AG08395 (cell line): Measurements from ENCODE around the gene STK32C.

Experiments
- DNase-seq: peaks from one replicate; pipeline ENCODE4 v3.0.0; 2012; ENCODE audit warnings: mixed read lengths, low spot score

Gene STK32C

GRCh38 chr10:132247943-132248342, 59.8 kb downstream of the STK32C start:
- DNase-seq = peak; percentile 22

- no peak for DNase-seq
Measured at GRCh38 chr10:132246296-132246695, 61.5 kb downstream of the STK32C start.

DNA sequence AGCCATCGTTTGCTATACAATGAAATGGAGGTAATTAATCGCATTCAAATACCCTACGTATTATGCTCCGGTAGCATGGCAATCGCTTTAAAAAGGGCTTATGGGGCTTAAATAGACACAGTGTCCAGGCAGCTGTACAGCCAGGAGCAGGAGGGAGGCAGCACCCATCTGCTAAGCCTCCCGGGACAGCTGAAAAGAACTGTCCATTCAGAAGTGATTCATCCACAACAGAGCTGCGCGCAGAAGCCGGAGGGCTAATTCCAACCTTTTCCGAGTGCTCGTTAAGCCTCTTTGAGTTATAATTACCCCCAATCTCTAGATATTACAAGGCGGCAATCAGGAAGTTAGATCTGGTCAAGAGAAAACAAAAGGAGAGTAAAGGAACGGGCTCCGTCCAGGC, 62.7 kb downstream of the STK32C start:
- no peak for DNase-seq

- DNase-seq = no peak
Measured at GRCh38 chr10:132243626-132244025, 64.1 kb downstream of the STK32C start.

- no peak for DNase-seq
Measured at GRCh38 chr10:132243141-132243540, 64.6 kb downstream of the STK32C start.

GRCh38 chr10:132242103-132242840, 65.5 kb downstream of the STK32C start:
- no peak for DNase-seq

DNA sequence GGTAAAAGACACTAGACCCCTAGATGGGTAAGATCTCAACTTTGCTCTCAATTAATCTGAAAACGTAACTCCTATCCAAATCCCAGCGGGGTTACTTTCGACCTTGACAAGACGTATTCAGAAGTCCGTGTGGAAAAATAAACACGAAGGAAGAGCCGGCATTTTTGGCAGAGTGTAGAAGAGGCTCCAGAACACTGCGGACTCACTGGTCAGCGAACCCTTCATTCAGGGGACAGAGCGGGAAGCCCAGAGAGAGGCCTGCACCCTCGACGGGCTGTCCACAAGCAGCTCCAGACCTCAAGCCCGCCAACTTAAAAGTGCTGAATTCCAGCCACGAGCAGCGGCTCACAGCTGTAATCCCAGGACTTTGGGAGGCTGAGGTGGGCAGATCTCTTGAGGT, 66.3 kb downstream of the STK32C start:
- DNase-seq = no peak

DNA sequence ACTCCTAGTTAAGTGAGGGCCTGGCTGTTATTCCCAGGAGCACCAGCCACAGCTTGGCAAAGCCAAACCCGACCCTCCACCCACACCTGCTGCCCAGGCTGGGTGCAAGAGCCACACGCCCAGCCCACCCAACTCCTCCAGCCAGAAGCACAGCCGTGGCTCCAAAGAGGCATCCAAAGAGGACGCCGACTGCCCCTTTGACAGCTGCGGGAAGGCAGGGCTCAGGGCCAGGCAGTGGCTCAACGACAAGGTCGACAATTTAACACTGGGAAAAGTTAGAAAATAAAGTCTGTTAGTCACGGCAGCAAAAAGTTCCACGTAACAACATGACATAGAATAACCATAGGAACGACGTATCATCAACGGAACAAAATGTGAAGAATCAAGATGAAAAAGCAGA, 66.7 kb downstream of the STK32C start:
- no peak for DNase-seq

DNA sequence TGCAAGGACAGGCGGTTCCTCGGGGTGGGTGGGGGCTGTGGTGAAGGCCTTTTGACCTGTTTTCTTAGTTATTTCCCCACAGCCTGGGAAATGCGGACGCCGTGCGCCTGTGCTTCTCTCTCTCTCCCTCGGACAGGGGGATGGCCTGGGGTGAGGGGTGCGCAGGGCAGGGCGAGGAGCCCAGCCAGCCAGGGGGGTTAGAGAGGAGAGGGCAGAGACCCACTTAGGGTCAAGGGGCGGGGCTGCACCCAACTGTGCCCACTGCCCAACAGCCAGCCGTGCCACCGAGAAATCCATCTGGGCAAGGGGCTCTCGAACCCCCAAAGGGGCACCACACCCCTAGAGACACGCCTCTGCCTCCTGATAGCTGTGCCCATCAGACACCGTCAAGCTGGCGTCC, 67.2 kb downstream of the STK32C start:
- no peak for DNase-seq

DNA sequence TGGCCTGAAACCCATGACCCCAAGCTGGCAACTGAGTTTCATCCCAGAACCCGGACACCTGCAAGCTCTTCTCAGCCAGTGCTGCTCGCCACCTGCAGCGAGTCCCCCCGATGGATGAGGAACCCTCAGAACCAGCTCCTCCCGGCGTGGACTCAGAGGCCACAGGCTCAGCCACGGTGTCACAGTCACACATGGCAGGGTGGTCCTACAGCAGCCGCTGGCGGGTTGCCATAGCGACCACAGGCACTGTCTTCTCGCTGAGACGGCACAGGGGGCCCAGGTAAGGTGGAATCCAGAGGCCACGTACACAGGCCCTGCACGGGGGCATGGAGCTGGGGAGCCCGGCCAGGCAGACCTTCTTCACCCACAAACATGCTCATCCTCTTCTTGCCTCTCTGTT, 67.6 kb downstream of the STK32C start:
- no peak for DNase-seq

DNA sequence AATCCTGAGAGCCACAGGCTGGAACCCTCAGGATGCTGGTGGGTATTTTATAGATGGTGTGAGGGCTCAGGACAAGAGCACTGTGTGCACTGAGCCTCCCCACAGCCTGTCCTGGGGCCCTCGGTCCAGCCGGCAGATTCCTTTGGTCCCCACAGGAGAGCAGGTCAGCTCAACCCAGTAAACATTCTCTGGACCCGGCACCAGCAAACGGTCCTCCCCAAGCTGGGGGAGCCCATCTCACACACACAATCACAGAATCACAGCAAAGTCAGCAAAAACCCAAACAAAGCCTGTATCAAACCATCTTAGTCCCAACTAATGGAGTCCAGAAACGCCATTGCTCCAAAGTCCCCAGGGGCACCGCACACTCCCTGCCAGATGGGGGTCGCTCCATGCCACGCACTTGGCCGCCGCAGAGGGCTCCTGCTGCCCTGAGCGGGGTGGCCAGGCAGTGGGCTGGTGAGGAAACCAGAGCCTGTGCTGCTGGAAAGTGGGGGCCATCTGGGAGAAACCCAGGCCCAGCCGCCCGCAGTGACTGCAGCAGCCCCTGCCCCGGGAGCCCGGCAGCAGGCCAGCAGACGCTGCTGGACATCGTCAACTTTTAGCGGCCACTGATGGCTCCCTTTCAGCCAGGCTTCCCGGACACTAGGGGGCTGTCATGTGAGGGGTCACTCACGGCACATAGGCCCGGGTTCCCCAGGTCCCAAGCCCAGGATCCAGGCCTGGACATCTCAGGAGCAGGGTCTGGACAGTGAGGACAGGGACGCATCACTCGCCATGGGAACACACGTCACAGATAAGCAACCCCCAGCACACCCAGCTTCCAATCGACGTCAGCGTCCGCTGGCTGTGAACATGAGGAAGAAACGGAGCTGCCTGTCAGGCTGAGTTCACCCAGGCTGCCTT, 68.4 kb downstream of the STK32C start:
- no peak for DNase-seq

DNA sequence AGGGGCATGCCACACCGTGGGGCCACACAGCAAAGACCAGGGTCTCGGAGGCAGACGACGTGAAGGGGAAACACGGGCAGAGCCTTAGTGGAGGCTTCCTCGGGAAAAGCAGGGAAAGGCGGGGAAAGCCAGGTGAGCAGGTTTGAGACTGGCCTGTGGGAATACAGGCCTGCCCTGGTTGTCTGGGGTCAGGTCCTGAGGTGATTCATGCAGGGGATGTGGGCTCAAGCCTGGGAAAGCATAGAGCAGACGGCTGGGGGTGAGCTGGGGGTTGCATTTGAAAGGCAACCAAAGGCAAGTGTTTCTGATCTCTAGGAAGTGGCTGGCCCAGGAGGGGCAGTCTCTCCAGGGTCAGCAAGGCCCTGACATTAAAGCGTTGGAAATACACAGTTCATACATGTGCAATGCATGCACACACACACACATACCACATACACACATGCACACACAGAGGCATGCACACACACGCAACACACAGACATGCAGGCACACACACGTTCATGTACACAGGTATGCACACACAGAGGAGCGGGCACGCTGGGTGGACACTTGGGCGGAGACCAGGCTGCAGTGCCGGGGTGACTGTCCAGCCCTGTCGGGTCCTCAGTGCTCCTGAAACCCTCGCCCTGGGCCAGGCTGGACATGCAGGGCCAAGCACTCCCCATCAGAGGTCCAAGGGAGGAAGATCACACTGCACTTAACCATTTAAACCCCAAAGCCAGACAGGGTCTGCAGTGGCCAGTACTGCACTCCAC, 69.2 kb downstream of the STK32C start:
- no peak for DNase-seq

DNA sequence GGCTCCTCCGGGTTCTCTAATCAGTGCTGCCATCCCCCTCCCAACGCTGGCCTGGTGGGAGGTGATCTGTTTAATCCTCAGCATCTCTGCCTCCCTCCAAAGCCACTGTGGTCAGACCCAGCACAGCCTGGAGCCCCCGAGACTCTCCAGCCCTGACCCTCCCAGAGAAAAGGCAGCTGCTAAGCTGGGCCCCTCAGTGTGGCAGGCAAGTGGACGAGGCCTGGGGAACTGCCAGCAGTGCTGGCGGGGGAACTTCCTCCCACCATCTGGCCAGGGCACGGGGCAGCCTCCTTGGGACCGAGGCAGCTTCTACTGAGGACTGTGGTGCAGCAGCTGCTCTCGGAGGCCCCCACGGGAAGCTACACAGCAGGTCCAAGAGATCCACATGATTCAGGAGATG, 69.9 kb downstream of the STK32C start:
- no peak for DNase-seq

GRCh38 chr10:132237396-132237795, 70.4 kb downstream of the STK32C start:
- no peak for DNase-seq

GRCh38 chr10:132236881-132237280, 70.9 kb downstream of the STK32C start:
- no peak for DNase-seq

GRCh38 chr10:132236161-132236560, 71.6 kb downstream of the STK32C start:
- DNase-seq = no peak

DNA sequence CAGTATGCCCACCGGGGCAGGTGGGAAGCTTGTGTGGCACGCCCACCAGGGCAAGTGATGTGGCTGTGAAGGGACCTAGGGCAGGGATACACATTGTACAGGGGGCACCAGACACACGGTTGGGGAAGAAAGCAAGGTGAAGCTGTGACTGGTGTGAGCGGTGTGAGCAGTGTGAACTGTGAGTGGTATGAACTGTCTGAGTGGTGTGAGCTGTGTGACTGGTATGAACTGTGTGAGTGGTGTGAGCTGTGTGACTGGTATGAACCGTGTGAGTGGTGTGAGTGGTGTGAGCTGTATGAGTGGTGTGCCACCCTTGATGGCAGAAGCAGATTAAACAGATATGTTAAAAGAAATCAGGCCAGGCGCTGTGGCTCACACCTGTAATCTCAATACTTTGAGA, 72.9 kb downstream of the STK32C start:
- no peak for DNase-seq

DNA sequence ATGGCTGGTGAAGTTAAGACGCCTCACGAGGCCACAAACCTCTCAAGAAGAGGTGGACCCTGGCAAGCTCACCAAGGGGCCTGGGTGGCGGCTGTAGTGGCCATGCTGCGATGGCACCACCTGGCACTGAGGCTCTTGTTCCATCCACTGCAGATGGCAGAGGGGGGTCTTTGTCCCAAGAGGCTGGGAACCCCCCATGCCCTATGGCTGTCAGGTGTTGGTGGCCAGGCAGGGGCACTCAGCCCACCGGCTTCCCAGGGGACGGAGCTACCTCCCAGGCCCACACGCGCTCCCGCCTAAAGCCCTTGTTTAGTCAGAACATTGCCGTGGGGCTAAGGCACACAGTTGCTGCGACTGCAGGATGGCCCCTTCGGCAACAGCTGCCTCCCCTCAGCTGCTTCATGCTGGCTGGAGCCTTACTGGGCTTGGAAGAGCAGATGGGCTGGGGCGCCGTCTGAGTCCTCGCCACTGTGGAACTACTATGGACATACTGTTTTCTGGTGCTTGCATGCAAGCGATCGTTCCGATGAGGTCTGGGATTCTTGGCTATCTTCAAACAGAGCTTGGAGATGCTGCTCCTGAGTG, 74.2 kb downstream of the STK32C start:
- no peak for DNase-seq

GRCh38 chr10:132232981-132233380, 74.8 kb downstream of the STK32C start:
- DNase-seq = no peak

DNA sequence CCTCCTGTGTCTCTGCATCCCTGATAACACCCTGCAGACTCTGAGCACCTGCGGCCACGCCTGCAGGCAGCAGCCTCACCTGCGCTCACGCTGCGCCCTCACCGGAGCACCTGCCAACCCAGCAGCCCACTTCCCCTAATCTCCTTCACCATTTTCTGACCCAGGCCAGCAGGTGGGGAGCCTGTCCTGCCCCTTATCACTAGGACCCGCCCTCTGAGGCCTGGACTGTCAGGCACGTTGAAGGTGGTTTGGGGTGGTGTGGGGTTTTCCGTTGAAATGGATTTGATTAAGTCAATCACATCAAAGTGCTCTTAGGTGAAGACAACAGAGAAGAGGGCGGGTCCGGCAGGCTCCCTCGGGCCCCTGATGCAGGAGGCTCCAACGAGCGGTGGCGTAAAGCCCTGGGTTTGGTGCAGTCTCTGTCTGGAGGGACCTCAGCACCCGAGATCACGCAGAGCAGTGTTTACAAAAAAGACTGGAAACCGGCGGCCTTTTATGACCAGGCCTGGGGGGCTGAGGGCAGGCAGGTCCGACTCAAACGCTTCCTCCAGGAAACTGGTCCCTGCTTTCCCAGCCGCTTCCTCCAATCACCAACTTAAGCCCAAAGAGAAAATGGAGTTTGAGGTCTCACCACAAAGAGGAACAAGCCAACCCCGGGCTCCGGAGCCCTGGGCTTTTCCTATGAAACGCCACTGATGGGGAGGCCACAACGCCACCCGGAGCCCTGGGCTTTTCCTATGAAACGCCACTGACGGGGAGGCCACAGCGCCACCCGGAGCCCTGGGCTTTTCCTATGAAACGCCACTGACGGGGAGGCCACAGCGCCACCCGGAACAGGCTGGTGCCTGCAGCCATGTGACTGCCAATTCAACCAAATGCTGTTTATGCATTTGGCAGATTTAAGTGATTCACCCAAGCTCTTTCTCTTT, 75.5 kb downstream of the STK32C start:
- no peak for DNase-seq

DNA sequence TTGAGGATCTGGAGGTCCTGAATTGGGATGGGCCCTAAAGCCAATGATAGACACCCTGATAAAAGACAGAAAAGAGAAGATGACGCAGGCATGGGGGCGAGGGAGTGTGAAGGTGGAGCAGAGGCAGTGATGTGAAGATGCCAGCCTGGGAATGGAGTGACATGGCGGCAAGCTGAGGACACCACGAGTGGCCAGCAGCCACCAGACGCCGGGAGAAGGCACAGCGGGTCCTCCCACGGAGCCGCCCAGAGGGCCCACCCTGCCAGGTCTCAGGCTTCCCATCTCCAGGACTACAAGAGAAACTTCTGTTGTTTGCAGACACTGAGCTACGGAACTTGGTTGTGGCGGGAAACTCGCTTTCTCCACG, 76.1 kb downstream of the STK32C start:
- DNase-seq = no peak
